Left hindlimb (tissue), 1 donor: ENCODE results near the gene SEPTIN6.
"Not testable (repeated sequence)": the region's sequence is repeated elsewhere in the genome, so short reads cannot be mapped to it uniquely, and the experiment has no call there.

Experiments
- DNase-seq: peaks from one replicate; pipeline ENCODE4 v3.0.0-alpha.2; 2018

SEPTIN6 gene

GRCh38 chrX:119690921-119691716 is 1.8 kb downstream of the SEPTIN6 start:
- DNase-seq = no peak

GRCh38 chrX:119688911-119689321 is 4.1 kb downstream of the SEPTIN6 start:
- DNase-seq = no peak

- no peak for DNase-seq
Observed at GRCh38 chrX:119687661-119688413, 5.1 kb downstream of the SEPTIN6 start.

- DNase-seq = peak; percentile 83
Observed at GRCh38 chrX:119686087-119686691, 6.8 kb downstream of the SEPTIN6 start.

- peak; percentile 65 for DNase-seq
Observed at GRCh38 chrX:119685225-119686066, 7.5 kb downstream of the SEPTIN6 start.

GRCh38 chrX:119684916-119685224 is 8.1 kb downstream of the SEPTIN6 start:
- DNase-seq = no peak

GRCh38 chrX:119684312-119684711 is 8.7 kb downstream of the SEPTIN6 start:
- not testable (repeated sequence) for DNase-seq

GRCh38 chrX:119682019-119682989 is 10.7 kb downstream of the SEPTIN6 start:
- DNase-seq = no peak

- no peak for DNase-seq
Observed at GRCh38 chrX:119677654-119677981, 15.3 kb downstream of the SEPTIN6 start.

- no peak for DNase-seq
Observed at GRCh38 chrX:119676949-119677653, 15.9 kb downstream of the SEPTIN6 start.

- no peak for DNase-seq
Observed at GRCh38 chrX:119673336-119673735, 19.6 kb downstream of the SEPTIN6 start.

- DNase-seq = no peak
Observed at GRCh38 chrX:119672426-119672825, 20.5 kb downstream of the SEPTIN6 start.

GRCh38 chrX:119669424-119670037 is 23.4 kb downstream of the SEPTIN6 start:
- DNase-seq = no peak

- DNase-seq = peak; percentile 66
Observed at GRCh38 chrX:119667111-119667878, 25.7 kb downstream of the SEPTIN6 start.

- DNase-seq = not testable (repeated sequence)
Observed at GRCh38 chrX:119664877-119665276, 28.1 kb downstream of the SEPTIN6 start.

- no peak for DNase-seq
Observed at GRCh38 chrX:119661486-119661885, 31.5 kb downstream of the SEPTIN6 start.

GRCh38 chrX:119659522-119659921 is 33.4 kb downstream of the SEPTIN6 start:
- DNase-seq = no peak

GRCh38 chrX:119655125-119655524 is 37.8 kb downstream of the SEPTIN6 start:
- peak; percentile 36 for DNase-seq

GRCh38 chrX:119654112-119654531 is 38.8 kb downstream of the SEPTIN6 start:
- DNase-seq = peak; percentile 80

- no peak for DNase-seq
Observed at GRCh38 chrX:119648421-119648775, 44.6 kb downstream of the SEPTIN6 start.
